ENCODE results near the gene PDE4D.
A peak's percentile ranks its signal among the peaks of the same experiment; 100 is the strongest.
"Not testable (repeated sequence)": the region's sequence is repeated elsewhere in the genome, so short reads cannot be mapped to it uniquely, and the experiment has no call there.

The PDE4D gene

GRCh38 chr5:59798862-59799667 lies 94.5 kb downstream of the PDE4D start:
- FAIRE-seq = peak; percentile 70

GRCh38 chr5:59795141-59795540 lies 98.4 kb downstream of the PDE4D start:
- no peak for FAIRE-seq

GRCh38 chr5:59792983-59793585 lies 100.4 kb downstream of the PDE4D start:
- no peak for FAIRE-seq

- FAIRE-seq = no peak
Observed at GRCh38 chr5:59791617-59792016, 101.9 kb downstream of the PDE4D start.

GRCh38 chr5:59790776-59791475 lies 102.6 kb downstream of the PDE4D start:
- FAIRE-seq = no peak

- FAIRE-seq = no peak
Observed at GRCh38 chr5:59790376-59790775, 103.2 kb downstream of the PDE4D start.

GRCh38 chr5:59789894-59790293 lies 103.6 kb downstream of the PDE4D start:
- FAIRE-seq = no peak

GRCh38 chr5:59789197-59789596 lies 104.3 kb downstream of the PDE4D start:
- no peak for FAIRE-seq

GRCh38 chr5:59786334-59786805 lies 107.2 kb downstream of the PDE4D start:
- FAIRE-seq = no peak

- FAIRE-seq = no peak
Observed at GRCh38 chr5:59785676-59786333, 107.7 kb downstream of the PDE4D start.

GRCh38 chr5:59784708-59785107 lies 108.8 kb downstream of the PDE4D start:
- FAIRE-seq = not testable (repeated sequence)

- FAIRE-seq = no peak
Observed at GRCh38 chr5:59783264-59783663, 110.3 kb downstream of the PDE4D start.

- no peak for FAIRE-seq
Observed at GRCh38 chr5:59782856-59783255, 110.7 kb downstream of the PDE4D start.

GRCh38 chr5:59779453-59779852 lies 114.1 kb downstream of the PDE4D start:
- no peak for FAIRE-seq

GRCh38 chr5:59777028-59777427 lies 116.5 kb downstream of the PDE4D start:
- no peak for FAIRE-seq

- no peak for FAIRE-seq
Observed at GRCh38 chr5:59773294-59773693, 120.2 kb downstream of the PDE4D start.

- no peak for FAIRE-seq
Observed at GRCh38 chr5:59772757-59773156, 120.8 kb downstream of the PDE4D start.

GRCh38 chr5:59772206-59772605 lies 121.3 kb downstream of the PDE4D start:
- FAIRE-seq = no peak

GRCh38 chr5:59770953-59771352 lies 122.6 kb downstream of the PDE4D start:
- FAIRE-seq = no peak

- no peak for FAIRE-seq
Observed at GRCh38 chr5:59769832-59770231, 123.7 kb downstream of the PDE4D start.

- FAIRE-seq = peak; percentile 88
Observed at GRCh38 chr5:59769041-59769360, 124.5 kb downstream of the PDE4D start.

- FAIRE-seq = no peak
Observed at GRCh38 chr5:59768152-59769040, 125.1 kb downstream of the PDE4D start.

All from TTC549 (cell line).